NAMALWA (cell line): ENCODE measurements around the gene BCL2L11.
A peak's percentile ranks its signal among the peaks of the same experiment; 100 is the strongest.
"Not testable (repeated sequence)": the region's sequence is repeated elsewhere in the genome, so short reads cannot be mapped to it uniquely, and the experiment has no call there.

ENCODE experiments used
- DNase-seq: peaks from one replicate; pipeline ENCODE4 v3.0.0-alpha.2; 2015; ENCODE audit warnings: low spot score

Gene BCL2L11, protein sequence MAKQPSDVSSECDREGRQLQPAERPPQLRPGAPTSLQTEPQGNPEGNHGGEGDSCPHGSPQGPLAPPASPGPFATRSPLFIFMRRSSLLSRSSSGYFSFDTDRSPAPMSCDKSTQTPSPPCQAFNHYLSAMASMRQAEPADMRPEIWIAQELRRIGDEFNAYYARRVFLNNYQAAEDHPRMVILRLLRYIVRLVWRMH

GRCh38 chr2:111120253-111121027 is at the start of gene BCL2L11:
BCL2L11 (plus strand) TSS chr2:111120914; CDS start chr2:111123746, 2,832 bp downstream.
- DNase-seq: peak; percentile 91

GRCh38 chr2:111071600-111072171 is 49.0 kb upstream of the BCL2L11 start:
- no peak for DNase-seq

- DNase-seq: no peak
Observed at GRCh38 chr2:111072220-111072871, 48.4 kb upstream of the BCL2L11 start.

GRCh38 chr2:111082659-111083058 is 38.1 kb upstream of the BCL2L11 start:
- DNase-seq: not testable (repeated sequence)

DNA sequence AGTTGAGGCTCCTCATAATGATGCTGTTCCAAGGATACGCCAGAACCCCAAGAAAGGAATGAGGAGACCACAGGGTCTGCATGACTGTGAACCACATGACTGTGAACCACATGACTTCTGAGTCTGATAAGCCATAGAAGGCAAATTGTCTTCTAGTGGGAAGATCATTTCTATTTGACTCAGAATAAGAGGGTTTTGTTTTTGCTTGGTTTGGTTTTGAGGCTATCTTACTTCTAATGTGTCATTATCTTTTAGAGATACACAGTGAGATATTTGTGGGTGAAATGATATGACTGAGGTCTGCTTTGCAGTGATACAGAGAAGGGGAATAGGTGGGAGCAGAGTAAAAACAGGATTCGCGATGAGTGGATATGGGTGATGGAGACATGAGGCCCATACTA is 28.9 kb upstream of the BCL2L11 start:
- DNase-seq: no peak

GRCh38 chr2:111094691-111095090 is 26.0 kb upstream of the BCL2L11 start:
- no peak for DNase-seq

- no peak for DNase-seq
Observed at GRCh38 chr2:111095434-111095833, 25.3 kb upstream of the BCL2L11 start.

GRCh38 chr2:111099402-111099801 is 21.3 kb upstream of the BCL2L11 start:
- no peak for DNase-seq

DNA sequence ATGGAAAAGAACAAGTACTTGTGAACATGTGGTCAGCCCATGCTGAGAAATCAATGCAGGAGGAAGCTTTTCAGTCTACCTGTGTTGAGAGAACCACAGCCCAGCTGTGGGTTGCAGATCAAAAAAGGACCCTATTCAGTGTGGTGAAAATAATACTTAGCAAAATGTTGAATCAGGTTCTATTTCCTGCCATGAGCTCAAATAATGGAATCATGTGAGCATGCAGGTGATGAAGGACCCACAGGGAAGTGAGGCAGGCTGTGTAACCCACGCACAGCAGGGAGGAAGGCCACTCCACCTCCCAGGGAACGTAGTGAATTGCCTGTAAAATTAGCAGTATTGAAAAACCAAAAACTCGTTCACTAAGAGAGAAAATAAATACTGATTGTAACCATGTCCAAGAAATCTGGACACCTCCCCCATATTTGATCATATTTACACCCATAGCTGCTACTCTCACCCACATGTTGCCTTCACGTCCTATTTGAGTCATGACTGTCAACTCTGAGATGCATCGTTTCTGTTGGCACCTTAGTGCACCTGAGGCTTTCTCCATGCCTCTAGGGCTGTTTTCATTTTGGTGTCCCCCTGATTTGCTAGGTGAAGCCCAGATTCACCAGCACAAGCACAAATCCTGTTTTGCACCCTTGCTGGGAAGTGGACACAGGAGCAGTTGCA is 20.5 kb upstream of the BCL2L11 start:
- DNase-seq: no peak

DNA sequence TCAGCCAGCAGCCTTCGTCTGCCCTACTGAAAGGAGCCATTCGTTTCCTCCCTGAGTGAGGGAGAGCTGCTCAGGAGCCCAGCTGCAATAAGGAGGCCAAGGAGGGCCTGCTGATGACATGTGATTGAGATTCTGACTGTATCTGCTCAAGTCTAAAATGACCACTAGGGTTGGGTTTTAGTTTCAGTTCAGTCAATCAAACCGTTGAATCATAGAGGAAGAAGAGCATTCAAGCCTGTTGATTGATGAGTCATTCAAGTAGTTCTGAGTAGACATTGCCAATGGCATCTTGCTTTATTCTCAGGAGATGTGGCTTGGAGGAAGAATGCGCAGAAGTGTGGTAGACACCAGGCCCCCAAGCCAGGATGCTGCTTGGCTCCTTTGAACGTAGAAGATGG is 19.9 kb upstream of the BCL2L11 start:
- peak; percentile 23 for DNase-seq

- no peak for DNase-seq
Observed at GRCh38 chr2:111101592-111101991, 19.1 kb upstream of the BCL2L11 start.

GRCh38 chr2:111102216-111102615 is 18.5 kb upstream of the BCL2L11 start:
- no peak for DNase-seq

DNA sequence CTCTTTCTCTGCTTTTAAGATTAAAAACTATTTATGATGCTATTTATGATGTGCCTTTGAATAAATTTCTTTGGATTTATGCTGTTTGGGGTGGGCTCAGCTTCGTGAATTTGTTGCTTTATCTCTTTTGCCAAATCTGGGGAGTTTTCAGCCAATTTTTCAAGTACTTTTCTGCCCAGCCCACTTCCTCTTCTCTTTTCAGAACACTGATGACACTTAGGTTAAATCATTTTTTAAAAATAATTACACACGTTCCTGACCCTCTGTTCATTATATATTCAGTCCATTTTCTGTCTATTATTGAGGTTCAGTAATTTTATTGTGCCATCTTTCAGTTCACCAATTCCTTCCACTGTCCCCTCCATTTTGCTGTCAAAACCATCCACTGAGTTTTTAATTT is 14.8 kb upstream of the BCL2L11 start:
- DNase-seq: no peak

DNA sequence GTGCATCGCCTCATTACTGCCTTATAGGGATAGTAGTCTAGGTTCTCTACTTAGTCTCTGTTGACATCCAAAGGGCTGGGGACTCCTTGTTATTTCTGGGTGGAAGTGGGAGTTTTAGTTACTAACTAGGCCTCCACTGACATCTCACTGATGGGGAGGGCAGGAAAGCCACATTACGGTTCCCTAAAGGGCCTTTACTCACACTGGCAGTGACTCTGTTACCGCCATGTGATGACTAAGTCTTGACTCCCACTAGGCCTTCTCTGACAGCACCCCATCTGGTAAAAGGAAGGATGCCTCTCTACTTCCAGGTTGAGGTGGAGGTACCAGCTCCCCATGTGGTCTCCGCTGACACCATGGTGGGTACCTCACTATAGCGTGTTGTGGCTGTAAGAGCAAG is 14.0 kb upstream of the BCL2L11 start:
- DNase-seq: no peak

DNA sequence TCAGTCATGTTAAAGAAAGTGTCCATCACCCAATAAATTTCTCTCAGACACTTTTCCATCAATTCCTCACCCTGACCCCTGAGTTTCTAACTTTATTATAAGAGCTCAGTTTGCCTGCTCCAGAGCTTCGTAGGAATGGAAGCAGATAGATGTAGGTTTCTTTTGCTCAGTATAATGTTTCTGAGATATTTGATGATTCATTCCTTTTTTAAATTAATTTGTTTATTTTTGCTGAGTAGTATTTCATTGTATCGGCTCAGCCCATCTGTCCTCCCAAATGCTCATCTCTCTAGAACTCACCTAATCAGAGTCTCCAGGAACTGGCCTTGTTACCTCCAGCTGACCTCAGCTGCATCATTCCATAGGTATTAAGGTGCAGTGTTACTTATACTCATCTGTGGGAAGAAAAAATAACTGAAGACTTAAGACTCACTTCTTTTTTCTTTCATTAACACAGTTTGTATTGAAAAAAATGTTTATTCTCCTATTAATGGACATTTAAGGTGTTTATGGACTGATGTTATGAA is 11.9 kb upstream of the BCL2L11 start:
- DNase-seq: no peak

- no peak for DNase-seq
Observed at GRCh38 chr2:111111101-111111755, 9.5 kb upstream of the BCL2L11 start.

DNA sequence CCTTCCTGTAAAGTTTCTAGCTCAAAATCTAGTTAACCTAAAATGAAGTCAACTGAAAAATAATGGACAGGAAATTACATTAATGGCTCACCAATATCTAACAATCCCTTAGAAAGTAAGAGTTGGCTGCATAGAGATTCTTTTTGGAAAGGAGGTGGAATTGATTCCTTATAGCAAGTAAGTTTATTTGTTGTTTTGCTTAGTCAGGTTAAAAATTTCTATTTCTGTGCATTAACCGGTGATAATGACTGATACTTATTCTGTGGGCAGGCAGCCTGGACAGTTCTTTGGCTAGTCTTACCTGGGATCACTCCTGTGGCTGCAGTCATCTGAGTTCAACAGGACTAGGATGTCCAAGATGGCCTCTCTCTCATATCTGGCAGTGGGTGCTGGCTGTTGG is 6.9 kb upstream of the BCL2L11 start:
- no peak for DNase-seq

- no peak for DNase-seq
Observed at GRCh38 chr2:111116011-111116746, 4.5 kb upstream of the BCL2L11 start.

DNA sequence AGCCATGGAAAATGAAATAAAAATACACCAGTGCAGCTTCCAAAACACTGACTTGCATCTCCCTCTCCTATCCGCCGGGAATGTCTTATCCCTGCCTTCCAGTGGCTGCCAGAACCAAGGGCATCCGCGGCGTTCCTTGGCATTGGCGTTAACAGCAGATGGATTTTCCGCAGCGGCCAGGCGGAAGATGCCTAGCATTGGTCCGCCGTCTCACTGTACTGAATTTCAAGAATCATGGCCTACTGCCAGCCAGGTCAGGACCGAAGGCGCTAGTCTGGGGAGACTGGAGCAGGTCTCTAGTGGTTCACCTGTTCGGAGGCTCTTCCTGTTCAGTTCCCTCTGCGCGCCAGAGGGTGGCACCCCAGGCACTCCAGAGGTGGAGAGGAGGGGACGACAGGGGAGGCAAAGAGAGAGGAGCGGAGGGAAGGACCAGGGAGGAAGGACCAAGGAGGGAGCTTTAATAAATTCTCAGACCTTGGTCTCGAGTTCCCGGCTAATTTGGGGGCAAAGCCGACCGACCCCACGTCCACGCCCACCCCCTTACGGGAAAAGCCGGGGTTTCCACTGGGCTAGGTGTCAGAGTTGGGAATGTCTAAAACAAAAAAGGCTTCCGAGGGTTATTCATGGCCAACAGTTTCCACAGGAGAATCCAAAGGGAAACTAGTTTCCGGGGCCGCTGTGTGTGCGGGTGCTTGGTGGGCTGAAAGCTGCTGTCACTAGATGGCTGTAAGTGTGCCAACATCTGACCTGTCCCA is 3.7 kb upstream of the BCL2L11 start:
- peak; percentile 76 for DNase-seq
